DND-41 (cell line): ENCODE measurements around the gene RPS6KA1.
A peak's percentile ranks its signal among the peaks of the same experiment; 100 is the strongest.
"Not testable (repeated sequence)": the region's sequence is repeated elsewhere in the genome, so short reads cannot be mapped to it uniquely, and the experiment has no call there.

Experiments used
- ATAC-seq: fragments of 200-7000 bp; cut with Tn5 transposase; 3 replicates; pipeline ENCODE4 v1.9.1; 2021; ENCODE audit warnings: low read depth; ENCODE audit not compliant: insufficient read depth
- DNase-seq: peaks from one replicate; pipeline ENCODE4 v3.0.0-alpha.2; 2020
- H2AFZ ChIP-seq: 2 replicates; pipeline ENCODE4 v1.6.0; 2012; ENCODE audit warnings: low read depth, low read length
- H3K27ac ChIP-seq: 2 replicates; pipeline ENCODE4 v1.5.1; 2012; ENCODE audit warnings: low read length, inconsistent platforms
- H3K27me3 ChIP-seq: fragments of 200-600 bp; sonication (generic); 2 replicates; pipeline ENCODE4 v1.6.0; 2012; ENCODE audit warnings: low read length, mild to moderate bottlenecking, inconsistent platforms; ENCODE audit not compliant: insufficient read depth, poor library complexity
- H3K36me3 ChIP-seq: 2 replicates; pipeline ENCODE4 v1.5.1; 2012; ENCODE audit warnings: low read length, inconsistent platforms; ENCODE audit not compliant: insufficient read depth
- H3K4me1 ChIP-seq: 2 replicates; pipeline ENCODE4 v1.5.1; 2012; ENCODE audit warnings: mild to moderate bottlenecking, low read length; ENCODE audit not compliant: insufficient read depth
- H3K4me2 ChIP-seq: 2 replicates; pipeline ENCODE4 v1.6.0; 2012; ENCODE audit warnings: mild to moderate bottlenecking, moderate library complexity, low read length, inconsistent platforms; ENCODE audit not compliant: insufficient read depth
- H3K4me3 ChIP-seq, 2 experiments: fragments of 200-600 bp in 1 of 2; shearing (Covaris generic) in 1 of 2; 2 replicates each; pipeline ENCODE4 v1.5.1; 2012 to 2016; ENCODE audit warnings: inconsistent platforms in 2 of 2, low read length in 2 of 2, mild to moderate bottlenecking in 2 of 2, low read depth in 1 of 2, moderate library complexity in 1 of 2
- H3K79me2 ChIP-seq: 2 replicates; pipeline ENCODE4 v1.6.0; 2012; ENCODE audit warnings: low read length, inconsistent platforms; ENCODE audit not compliant: insufficient read depth
- H3K9ac ChIP-seq: 2 replicates; pipeline ENCODE4 v1.6.0; 2012; ENCODE audit warnings: low read depth, mild to moderate bottlenecking, inconsistent platforms, low read length, moderate library complexity
- H3K9me3 ChIP-seq: 2 replicates; pipeline ENCODE4 v1.5.1; 2012; ENCODE audit warnings: low read length, moderate library complexity, mild to moderate bottlenecking, inconsistent platforms; ENCODE audit not compliant: insufficient read depth, severe bottlenecking
- H4K20me1 ChIP-seq: 2 replicates; pipeline ENCODE4 v1.6.0; 2012; ENCODE audit warnings: low read length; ENCODE audit not compliant: insufficient read depth
- EZH2 ChIP-seq: IDR thresholded peaks from 3 replicates; pipeline ENCODE4 v1.6.1; 2012; ENCODE audit warnings: borderline replicate concordance, low read depth, mild to moderate bottlenecking, moderate library complexity, low read length, inconsistent platforms; ENCODE audit not compliant: severe bottlenecking
- TF ChIP-seq, protein P1 (sequence below): IDR thresholded peaks from 2 replicates; pipeline ENCODE4 v1.5.1; 2012; ENCODE audit warnings: borderline replicate concordance, low read length, moderate library complexity, mild to moderate bottlenecking; ENCODE audit not compliant: poor library complexity, severe bottlenecking; ENCODE audit errors: extremely low read depth

The RPS6KA1 gene

DNA sequence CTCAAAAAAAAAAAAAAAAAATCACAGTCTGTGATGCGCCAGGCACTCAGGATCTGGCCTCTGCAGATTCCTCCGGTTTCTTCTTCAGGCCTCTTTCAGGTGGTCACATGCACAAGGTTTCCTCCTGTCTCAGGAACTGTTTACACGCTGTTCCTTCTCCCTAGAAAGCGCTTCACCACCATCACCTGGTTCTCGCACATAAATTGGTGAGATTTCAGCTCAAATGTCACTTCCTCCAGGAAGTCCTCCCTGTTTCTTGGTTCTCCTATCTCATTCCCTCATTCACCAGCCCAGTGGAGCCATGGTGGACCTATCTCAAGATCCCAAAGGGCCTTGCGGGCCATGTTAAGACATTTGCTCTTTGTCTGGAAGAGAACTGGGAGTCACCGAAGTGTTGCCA lies 30.7 kb upstream of the RPS6KA1 start:
- no peak overlapping the region for H3K4me2 ChIP-seq
- peaks cover 10% of the 10 kb centered on the region; the same call in 1 of the 2 replicates for H3K79me2 ChIP-seq
- ATAC-seq: no peak

DNA sequence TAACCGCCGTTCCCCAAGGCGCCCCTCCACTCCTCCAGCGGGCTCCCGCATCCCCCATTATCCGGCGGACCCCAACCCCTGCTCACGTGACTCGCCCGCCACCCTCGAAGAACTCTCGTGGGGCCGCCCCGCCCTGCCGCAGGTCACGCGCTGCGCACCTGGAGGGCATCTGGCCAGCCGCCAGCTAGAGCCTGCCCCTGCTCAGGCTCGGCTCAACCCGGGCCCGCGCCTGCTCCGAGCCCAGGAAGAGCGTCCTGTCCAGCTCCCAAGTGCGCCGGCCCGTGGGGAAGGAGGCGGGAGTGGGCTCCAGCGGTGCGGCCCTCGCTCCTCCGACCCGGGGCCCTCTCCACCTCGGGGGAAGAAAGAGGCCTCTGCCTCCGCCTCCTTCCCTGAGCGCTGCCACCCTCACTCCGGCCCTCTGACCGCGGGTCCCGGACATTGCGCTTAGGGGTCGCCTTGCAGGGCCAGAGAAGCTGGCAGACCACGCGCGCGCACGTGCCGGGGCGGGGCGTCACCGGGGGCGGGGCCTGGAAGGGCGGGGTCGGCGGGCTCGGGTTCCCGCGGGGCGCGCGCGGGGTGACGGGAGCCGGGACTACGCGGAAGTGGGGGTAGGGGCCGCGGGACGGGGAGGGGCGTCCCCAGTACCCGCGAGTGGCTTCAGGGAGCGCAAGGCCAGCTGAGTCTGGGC lies 28.9 kb upstream of the RPS6KA1 start:
- H4K20me1 ChIP-seq: no peaks in the 10 kb centered on the region
- H3K27me3 ChIP-seq: no peaks in the 10 kb centered on the region
- DNase-seq: peak; percentile 92
- H3K4me2 ChIP-seq: peak overlapping the region; percentile 70
- H3K79me2 ChIP-seq: peaks cover 10% of the 10 kb centered on the region; the same call in 1 of the 2 replicates
- peak overlapping the region; percentile 94 for H3K27ac ChIP-seq
- peak; percentile 74 for ATAC-seq
- peaks cover 27% of the 10 kb centered on the region for H3K4me1 ChIP-seq
- peak overlapping the region; percentile 67 to 73 for H3K4me3 ChIP-seq
- no peaks in the 10 kb centered on the region for H3K36me3 ChIP-seq
- peak overlapping the region; percentile 81 for H3K9ac ChIP-seq
- peak overlapping the region; percentile 97 for H2AFZ ChIP-seq
- no peaks in the 10 kb centered on the region for H3K9me3 ChIP-seq
- no peak for TF ChIP-seq EZH2
- TF ChIP-seq, protein P1, sequence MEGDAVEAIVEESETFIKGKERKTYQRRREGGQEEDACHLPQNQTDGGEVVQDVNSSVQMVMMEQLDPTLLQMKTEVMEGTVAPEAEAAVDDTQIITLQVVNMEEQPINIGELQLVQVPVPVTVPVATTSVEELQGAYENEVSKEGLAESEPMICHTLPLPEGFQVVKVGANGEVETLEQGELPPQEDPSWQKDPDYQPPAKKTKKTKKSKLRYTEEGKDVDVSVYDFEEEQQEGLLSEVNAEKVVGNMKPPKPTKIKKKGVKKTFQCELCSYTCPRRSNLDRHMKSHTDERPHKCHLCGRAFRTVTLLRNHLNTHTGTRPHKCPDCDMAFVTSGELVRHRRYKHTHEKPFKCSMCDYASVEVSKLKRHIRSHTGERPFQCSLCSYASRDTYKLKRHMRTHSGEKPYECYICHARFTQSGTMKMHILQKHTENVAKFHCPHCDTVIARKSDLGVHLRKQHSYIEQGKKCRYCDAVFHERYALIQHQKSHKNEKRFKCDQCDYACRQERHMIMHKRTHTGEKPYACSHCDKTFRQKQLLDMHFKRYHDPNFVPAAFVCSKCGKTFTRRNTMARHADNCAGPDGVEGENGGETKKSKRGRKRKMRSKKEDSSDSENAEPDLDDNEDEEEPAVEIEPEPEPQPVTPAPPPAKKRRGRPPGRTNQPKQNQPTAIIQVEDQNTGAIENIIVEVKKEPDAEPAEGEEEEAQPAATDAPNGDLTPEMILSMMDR: no peak

More for the DNA sequence above, 30.7 kb upstream of the RPS6KA1 start:
- Histone ChIP-seq H3K9me3 (no peaks in the 10 kb centered on the region), H2AFZ (no peak overlapping the region), H3K9ac (no peak overlapping the region), H3K4me3 (no peak overlapping the region), H3K4me1 (peaks cover 27% of the 10 kb centered on the region), H3K36me3 (no peaks in the 10 kb centered on the region), H3K27me3 (no peaks in the 10 kb centered on the region), H4K20me1 (no peaks in the 10 kb centered on the region), H3K27ac (no peak overlapping the region)
- no peak for TF ChIP-seq EZH2
- TF ChIP-seq, protein P1: no peak
- no peak for DNase-seq

DNA sequence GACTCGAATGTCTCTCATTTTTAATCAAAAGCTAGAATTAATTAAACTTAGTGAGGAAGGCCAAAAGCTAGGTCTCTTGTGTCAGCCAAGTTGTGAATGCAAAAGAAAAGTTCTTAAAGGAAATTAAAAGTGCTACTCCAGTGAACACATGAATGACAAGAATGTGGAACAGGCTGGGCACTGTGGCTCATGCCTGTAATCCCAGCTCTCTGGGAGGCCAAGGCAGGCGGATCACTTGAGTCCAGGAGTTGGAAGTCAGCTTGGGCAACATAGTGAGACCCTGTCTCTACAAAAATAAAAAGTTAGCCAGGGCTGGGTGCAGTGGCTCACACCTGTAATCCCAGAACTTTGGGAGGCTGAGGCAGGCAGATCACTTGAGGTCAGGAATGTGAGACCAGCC lies 18.9 kb upstream of the RPS6KA1 start:
- H3K9me3 ChIP-seq, H4K20me1 ChIP-seq, H3K4me3 ChIP-seq, H3K9ac ChIP-seq, H2AFZ ChIP-seq, H3K36me3 ChIP-seq, H3K79me2 ChIP-seq, H3K27ac ChIP-seq, H3K27me3 ChIP-seq, ATAC-seq, H3K4me2 ChIP-seq, DNase-seq, H3K4me1 ChIP-seq: not testable (repeated sequence)

DNA sequence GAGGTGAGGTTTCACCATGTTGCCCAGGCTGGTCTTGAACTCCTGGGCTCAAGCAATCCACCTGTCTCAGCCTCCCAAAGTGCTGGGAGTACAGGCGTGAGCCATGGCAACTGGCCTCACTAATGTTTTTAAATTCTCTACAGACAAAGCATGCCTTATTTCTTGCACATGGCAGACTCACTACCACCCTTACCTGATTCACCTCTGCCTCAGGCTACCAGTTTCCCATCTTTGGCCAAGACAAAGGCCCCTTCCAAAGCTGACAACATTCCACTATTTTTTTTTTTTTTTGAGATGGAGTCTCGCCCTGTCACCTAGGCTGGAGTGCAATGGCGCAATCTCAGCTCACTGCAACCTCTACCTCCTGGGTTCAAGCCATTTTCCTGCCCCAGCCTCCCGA lies 13.7 kb upstream of the RPS6KA1 start:
- not testable (repeated sequence) for H3K27ac ChIP-seq, ATAC-seq

More for the DNA sequence above, 13.7 kb upstream of the RPS6KA1 start:
- not testable (repeated sequence) for DNase-seq, H3K9me3 ChIP-seq, H3K9ac ChIP-seq, H3K79me2 ChIP-seq, H3K27me3 ChIP-seq, H2AFZ ChIP-seq, H3K36me3 ChIP-seq, H4K20me1 ChIP-seq, H3K4me2 ChIP-seq, H3K4me3 ChIP-seq, H3K4me1 ChIP-seq
